Measurements from ENCODE around the gene SSU72.
A peak's percentile ranks its signal among the peaks of the same experiment; 100 is the strongest.
"Not testable (repeated sequence)": the region's sequence is repeated elsewhere in the genome, so short reads cannot be mapped to it uniquely, and the experiment has no call there.

SSU72 gene

DNA sequence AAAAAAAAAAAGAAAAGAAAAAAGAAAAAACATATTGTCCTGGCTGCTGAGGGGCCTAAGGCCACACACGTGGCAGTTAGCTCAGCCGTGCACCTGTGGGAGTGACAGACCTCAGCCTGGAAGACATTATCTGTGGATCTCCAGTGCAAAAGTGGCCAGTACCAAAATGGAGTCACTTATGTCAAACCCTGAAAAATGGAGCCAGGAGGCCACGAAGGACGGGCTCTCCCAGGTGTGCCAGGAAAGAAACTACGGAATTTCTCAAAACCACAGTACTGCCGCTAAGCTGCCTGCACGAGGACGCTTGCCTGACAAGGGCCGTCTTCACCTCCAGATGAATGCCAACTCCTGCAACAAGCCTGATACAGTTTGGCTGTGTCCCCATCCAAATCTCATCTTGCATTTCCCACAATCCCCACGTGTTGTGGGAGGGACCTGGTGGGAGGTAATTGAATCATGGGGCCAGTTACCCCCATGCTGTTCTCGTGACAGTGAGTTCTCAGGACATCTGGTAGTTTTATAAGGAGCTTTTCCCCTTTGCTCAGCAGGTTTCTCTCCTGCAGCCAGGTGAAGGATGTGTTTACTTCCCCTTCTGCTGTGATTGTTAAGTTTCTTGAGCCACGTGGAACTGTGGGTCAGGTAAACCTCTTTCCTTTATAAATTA lies 35.3 kb upstream of the SSU72 start:
- DNase-seq: no peak

DNA sequence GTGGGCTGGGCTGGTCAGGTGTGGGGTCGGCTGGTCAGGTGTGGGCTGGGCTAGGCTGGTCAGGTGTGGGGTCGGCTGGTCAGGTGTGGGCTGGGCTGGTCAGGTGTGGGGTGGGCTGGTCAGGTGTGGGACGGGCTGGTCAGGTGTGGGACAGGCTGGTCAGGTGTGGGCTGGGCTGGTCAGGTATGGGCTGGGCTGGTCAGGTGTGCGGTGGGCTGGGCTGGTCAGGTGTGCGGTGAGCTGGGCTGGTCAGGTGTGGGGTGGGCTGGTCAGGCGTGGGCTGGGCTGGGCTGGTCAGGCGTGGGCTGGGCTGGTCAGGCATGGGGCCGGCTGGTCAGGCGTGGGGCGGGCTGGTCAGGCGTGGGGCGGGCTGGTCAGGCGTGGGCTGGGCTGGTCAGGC lies 31.6 kb upstream of the SSU72 start:
- DNase-seq: no peak

GRCh38 chr1:1605724-1606123 lies 31.1 kb upstream of the SSU72 start:
- DNase-seq: no peak

DNA sequence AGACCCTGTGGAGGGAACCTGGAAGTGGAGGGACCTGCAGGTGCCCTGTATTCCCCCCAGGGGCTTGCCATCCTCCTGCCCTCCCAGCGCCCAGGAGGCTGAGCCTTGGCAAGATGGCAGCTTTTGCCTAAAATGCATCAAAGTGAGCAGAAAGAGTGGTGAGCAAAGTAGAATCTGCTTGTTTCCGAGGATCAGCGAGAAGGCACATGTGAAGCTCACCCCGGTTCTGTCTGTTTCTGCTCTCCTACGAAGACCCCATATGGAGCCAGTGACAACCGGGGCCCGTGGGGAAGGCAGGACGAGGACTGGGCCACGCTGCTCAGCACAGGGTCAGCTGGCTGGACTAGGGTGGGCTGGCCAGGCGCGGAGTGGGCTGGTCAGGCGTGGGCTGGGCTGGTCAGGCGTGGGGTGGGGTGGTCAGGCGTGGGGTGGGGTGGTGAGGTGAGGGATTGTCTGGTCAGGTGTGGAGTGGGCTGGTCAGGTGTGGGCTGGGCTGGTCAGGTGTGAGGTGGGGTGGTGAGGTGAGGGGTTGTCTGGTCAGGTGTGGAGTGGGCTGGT lies 30.4 kb upstream of the SSU72 start:
- no peak for DNase-seq

- DNase-seq: no peak
Measured at GRCh38 chr1:1604374-1605033, 29.8 kb upstream of the SSU72 start.

DNA sequence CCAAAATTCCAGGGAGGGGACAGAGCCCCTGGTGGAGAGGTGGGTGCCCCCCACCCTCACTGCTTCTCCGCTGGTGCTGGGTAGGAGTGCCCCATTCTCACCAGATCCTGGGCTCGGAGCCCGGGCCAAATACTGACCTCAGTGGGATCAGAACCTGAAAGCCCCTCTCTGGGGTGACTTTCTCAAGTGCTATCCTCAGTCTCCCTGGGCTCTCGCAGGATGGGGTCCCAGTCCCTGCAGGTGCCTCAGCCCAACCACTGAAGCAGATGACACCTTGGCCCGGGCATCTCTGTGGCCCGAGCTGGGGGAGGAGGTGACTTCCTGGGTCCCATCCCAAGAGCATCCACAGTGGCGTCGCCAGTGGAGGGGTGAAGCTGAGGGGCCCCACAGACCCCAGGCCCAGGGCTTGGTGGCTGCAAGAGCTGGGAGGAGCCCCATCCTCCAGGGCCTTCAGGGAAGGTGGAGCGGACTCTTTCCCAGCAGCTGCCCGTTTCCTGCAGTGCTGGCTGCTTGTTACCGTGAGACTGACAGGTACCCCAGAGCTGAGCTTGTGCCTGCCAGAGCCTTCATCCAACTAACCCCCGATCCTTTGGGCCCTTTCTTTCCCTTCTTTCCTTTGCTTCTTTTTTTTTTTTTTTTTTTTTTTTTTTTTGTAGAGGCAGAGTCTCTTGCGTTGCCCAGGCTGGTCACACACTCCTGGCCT lies 29.2 kb upstream of the SSU72 start:
- DNase-seq: no peak

DNA sequence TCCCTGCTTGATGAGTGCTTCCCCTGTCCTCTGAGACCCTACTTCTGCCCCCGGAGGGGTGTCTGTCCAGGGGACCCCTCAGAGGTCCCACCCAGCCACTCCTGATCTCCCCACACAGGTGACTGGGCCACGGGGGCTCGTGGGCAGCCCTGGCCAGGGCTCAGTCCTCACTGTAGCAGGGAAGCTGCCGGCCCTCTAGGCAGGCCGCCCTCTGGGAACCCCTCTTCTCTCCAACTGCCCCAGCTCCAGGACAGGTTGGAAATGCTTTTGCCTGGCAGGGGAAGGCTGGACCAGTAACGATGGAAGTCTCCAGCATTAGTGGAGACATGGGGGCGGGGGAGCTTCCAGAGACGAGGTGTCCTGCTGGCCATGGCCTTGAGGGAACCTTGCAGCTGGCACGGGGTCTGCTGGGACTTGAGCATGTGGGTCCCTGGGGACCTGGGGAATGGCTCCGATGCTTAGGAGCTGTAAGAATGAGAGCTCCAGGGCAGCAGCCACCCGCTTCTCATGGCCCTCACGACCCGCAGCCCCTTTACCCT lies 28.4 kb upstream of the SSU72 start:
- no peak for DNase-seq

GRCh38 chr1:1602304-1602967 lies 27.8 kb upstream of the SSU72 start:
- DNase-seq: no peak

- no peak for DNase-seq
Measured at GRCh38 chr1:1601564-1602303, 27.1 kb upstream of the SSU72 start.

DNA sequence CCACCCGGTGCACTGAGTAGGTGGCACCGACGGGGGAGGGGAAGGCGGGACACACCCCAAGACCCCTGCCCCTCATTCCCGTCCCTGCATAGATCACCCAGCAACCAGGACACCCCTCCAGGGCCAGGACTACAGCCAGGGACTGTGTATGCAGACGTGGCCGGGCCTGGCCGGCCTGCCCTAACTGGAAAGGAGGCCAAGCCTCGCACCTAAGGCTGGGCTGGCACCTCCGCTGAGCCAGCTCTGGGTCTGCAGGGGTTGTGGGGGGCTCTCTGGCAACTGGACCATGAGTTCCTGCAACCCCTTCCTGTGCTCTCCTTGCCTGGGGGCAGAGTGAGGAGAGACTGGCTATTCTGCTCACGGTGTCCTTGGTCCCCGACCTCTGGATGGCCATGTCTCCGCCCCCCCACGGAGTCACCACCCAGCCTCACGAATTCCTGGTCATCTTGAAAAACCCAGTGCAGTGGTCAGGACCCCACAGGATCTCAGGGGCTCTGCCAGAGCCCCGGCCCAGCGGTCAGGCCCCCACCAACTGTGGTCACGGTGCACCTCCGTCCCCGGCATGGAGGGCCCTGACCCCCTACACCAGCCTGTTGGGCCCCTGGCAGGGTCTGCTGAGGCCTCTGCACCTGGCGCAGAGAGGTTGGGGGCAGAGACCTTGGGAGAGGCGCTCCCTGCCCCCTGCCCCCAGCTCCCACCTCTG lies 26.3 kb upstream of the SSU72 start:
- DNase-seq: no peak

DNA sequence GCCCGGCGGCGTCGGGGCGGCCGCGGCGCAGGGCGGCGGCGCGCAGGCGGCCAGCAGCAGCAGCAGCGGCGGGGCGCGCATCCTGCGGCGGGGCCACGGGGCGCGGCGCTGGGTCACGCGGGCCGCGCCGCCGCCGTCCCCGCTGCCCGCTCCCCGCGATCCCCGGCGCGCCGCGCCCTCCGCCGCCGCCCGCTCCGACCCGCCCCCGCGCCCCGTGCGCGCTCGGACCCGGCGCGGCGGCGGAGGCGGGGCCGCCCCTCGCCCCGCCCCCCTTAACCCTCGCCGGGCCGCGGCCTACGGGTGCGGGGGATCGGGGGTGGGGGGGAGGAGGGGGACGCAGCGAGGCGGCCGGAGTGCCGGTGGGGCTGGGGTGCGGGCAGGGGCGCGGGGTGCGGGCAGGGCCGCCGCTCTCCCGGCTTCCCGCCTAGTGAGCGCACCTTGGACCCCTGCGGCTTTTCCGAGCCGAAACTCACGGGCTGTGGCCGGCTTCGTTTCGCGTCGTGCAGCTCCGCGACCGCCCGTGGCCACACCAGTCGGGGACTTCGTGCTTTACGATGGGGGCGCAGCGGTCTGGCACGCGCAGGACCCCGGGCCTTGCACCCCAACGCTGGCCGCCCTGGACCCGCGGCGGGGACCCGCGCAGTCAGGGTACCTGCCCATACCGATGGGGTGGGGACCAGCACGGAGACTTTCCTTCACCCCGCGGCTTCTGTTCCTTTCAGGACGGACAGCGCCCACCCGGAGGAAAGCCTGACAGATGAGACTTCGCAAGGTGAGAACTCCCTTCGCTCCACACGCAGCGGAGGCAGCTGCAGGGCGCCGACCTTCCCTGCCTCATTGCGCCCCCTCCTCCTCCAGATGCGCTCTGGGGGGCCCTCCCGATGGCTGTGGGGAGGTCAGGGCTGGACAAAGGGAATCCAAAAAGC lies 25.5 kb upstream of the SSU72 start, which contains the start of gene FNDC10:
Gene FNDC10, minus strand, starts transcription at position 201 of the 926 bp plus-strand sequence. Its CDS starts 120 bp downstream, at position 81.
- DNase-seq: no peak

DNA sequence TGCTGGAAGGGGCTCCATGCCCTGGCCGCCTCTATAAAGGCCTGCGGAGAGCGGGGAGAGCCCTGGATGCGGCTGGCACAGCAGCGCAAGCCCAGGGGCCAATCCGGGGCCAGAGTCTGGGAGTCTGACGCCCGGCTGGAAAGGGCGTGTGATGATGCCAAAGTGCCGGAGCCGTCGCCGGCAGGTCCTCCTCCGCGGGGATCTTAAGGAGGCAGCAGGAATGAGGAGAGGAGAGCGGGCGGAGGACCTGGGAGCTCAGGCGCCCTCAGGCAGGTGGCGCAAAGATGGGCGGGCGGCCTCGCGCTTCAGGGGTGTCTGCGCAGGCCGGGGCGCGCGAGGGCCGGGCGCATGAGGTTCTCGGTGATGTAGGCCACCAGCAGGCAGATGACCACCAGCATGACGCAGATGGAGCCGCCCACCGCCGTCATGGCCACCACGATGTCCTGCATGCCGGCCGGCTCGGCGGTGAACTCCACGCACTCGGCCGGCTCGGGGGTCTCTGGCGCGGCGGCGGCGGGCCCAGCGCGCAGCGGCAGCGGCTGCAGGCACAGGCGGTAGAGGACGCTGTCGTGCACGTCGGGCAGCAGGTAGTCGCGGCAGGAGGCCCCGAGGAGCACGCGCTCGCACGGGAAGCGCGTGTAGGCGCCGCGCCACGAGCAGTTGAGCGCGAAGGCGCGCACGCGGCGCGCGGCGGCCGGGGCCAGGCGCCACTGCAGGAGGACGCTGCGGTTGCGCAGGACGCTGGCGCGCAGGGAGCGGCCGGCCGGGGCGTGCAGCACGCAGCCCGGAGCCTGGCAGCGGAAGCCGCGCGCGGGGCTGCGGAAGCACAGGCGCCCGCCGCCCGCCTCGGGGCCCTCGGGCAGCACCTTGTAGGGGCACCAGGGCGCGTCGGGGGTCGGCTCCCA lies 24.6 kb upstream of the SSU72 start:
- peak; percentile 47 for DNase-seq

DNA sequence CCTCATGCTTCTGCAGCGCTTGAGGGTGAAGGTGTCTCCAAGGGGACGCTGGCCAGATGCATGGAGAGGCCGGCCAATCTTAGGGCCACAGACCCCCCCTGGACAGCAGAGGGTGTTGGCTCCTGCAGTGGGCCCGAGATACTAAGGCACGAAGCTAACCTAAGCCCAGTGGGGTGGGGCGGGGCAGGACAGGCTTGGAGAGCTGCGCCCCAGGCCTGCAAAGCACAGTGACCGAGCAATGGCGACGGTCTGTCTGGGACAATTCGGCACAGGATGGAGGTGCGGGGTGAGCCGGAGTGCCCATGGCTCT lies 24.0 kb upstream of the SSU72 start:
- DNase-seq: no peak

- DNase-seq: no peak
Measured at GRCh38 chr1:1598051-1598719, 23.5 kb upstream of the SSU72 start.

GRCh38 chr1:1597275-1597930 lies 22.7 kb upstream of the SSU72 start:
- no peak for DNase-seq

- DNase-seq: no peak
Measured at GRCh38 chr1:1596493-1597274, 22.0 kb upstream of the SSU72 start.

GRCh38 chr1:1595341-1595740 lies 20.7 kb upstream of the SSU72 start:
- not testable (repeated sequence) for DNase-seq
